Measurements from ENCODE around the gene NFE2L3. TPM values are rescaled to one million over a fixed set of nuclear protein-coding genes. Genes with fewer than 3 reads are reported as not detected.

The NFE2L3 gene
- total RNA-seq, 2 experiments from 2014 or later = 21.5 to 22.6 TPM

- POLR2A ChIA-PET = interaction anchor here (0.6 to 19.0 kb wide), 16 partner anchors 9 to 164 kb away, joined by 3 to 588 read pairs (median 4); partner anchors contain the start of genes NFE2L3 and SNX10
- ATAC-seq = peak; percentile 56
- Mint-ChIP-seq H3K27me3 (peaks cover 3% of the 10 kb centered on the region), H3K9me3 (no peaks in the 10 kb centered on the region), H3K27ac (peak within 1 kb of the TSS; percentile 100), H3K4me3 (peak within 1 kb of the TSS; percentile 100), H3K36me3 (ENCODE audit: low read depth) (peaks cover 77% of the 10 kb centered on the region), H3K4me1 (ENCODE audit: low read depth) (peaks cover 30% of the 10 kb centered on the region)
- DNase-seq = peak; percentile 96
- CTCF ChIA-PET = interaction anchor here (0.7 to 1.6 kb wide), 6 partner anchors 14 to 164 kb away, joined by 3 to 4 read pairs (median 3); no protein-coding TSS in a partner anchor
- no peak for TF ChIP-seq CTCF (IDR thresholded peaks at IDR 0.05)
- intact Hi-C loops (cut with micrococcal nuclease) = loop anchor here (2.0 to 10.0 kb wide), 3 partner anchors 76 to 163 kb away; no protein-coding TSS in a partner anchor
Measured at GRCh38 chr7:26201247-26202018, 49.4 kb downstream of the NFE2L3 start, which contains the start of gene CBX3. Gene CBX3 (plus strand): TSS chr7:26201745. CDS start chr7:26202999, 1,254 bp downstream.

GRCh38 chr7:26202019-26202990 lies 50.3 kb downstream of the NFE2L3 start:
- Mint-ChIP-seq H3K27ac (peak overlapping the region; percentile 95), H3K4me1 (ENCODE audit: low read depth) (peaks cover 28% of the 10 kb centered on the region), H3K27me3 (peaks cover 3% of the 10 kb centered on the region), H3K9me3 (no peaks in the 10 kb centered on the region), H3K4me3 (peak overlapping the region; percentile 100), H3K36me3 (ENCODE audit: low read depth) (peaks cover 76% of the 10 kb centered on the region)
- peak; percentile 57 for DNase-seq
- CTCF ChIA-PET = interaction anchor here (0.6 to 1.6 kb wide), 7 partner anchors 13 to 348 kb away, joined by 3 to 4 read pairs (median 3); no protein-coding TSS in a partner anchor
- TF ChIP-seq CTCF (IDR thresholded peaks at IDR 0.05) = no peak
- no peak for ATAC-seq
- intact Hi-C loops (cut with micrococcal nuclease) = loop anchor here (5.0 to 10.0 kb wide), 2 partner anchors 75 to 162 kb away; no protein-coding TSS in a partner anchor
- POLR2A ChIA-PET = interaction anchor here (0.6 to 19.0 kb wide), 16 partner anchors 8 to 163 kb away, joined by 3 to 588 read pairs (median 4); partner anchors contain the start of genes NFE2L3 and SNX10

DNA sequence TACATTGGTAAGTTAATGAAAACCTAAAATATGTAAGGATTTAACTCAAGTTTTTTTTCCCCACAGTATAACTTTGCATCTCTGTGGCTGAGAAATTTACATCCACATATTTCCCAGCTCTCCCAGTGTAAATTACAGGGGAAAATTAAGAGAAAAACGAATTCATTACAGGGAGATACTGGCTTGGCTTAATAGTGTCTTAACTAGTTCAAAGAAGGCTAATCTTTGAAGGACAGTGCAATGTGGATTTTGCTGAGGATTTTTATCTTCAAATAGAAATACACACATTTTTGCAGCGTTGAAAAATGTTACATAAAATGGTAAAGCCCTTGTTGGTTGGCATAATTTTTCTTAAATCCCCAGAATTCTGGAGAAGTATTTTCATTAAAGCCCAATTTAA lies 51.0 kb downstream of the NFE2L3 start:
- POLR2A ChIA-PET = interaction anchor here (0.6 to 19.0 kb wide), 8 partner anchors 10 to 88 kb away, joined by 3 to 588 read pairs (median 14); partner anchors contain the start of genes NFE2L3 and SNX10
- no peak for TF ChIP-seq CTCF (IDR thresholded peaks at IDR 0.05)
- DNase-seq (no peak), ATAC-seq (no peak)
- CTCF ChIA-PET = interaction anchor here (0.6 to 1.6 kb wide), 4 partner anchors 82 to 349 kb away, joined by 3 to 4 read pairs (median 3); no protein-coding TSS in a partner anchor
- H3K27ac Mint-ChIP-seq = peak overlapping the region; percentile 95
- intact Hi-C loops (cut with micrococcal nuclease) = loop anchor here (5.0 to 10.0 kb wide), 2 partner anchors 74 to 162 kb away; no protein-coding TSS in a partner anchor
- H3K36me3 Mint-ChIP-seq (ENCODE audit: low read depth) = peaks cover 76% of the 10 kb centered on the region
- no peaks in the 10 kb centered on the region for H3K9me3 Mint-ChIP-seq
- H3K27me3 Mint-ChIP-seq = peaks cover 3% of the 10 kb centered on the region
- peaks cover 30% of the 10 kb centered on the region for H3K4me1 Mint-ChIP-seq (ENCODE audit: low read depth)
- H3K4me3 Mint-ChIP-seq = peak overlapping the region; percentile 86

DNA sequence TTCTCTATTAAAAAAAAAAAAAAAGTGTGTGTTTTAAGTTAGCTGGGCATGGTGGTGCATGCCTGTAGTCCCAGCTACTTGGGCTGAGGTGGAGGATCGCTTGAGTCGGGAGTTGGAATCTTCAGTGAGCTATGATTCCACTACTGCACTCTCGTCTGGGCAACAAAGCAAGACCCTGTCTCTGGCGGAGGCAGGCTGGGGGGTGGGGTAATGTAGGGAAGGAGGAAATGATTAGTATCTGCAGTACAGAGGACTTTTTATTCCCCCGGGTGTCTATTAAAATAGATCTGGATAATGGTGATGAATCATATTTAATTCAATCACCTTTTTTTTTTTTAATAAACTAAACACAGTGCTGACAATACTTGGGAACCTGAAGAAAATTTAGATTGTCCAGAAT lies 56.0 kb downstream of the NFE2L3 start:
- Mint-ChIP-seq H3K4me3 (no peak overlapping the region), H3K27ac (peak overlapping the region; percentile 36), H3K27me3 (no peaks in the 10 kb centered on the region), H3K9me3 (no peaks in the 10 kb centered on the region), H3K36me3 (ENCODE audit: low read depth) (peaks cover 80% of the 10 kb centered on the region), H3K4me1 (ENCODE audit: low read depth) (peaks cover 51% of the 10 kb centered on the region)
- ChIA-PET POLR2A (interaction anchor here (0.8 to 19.0 kb wide), 6 partner anchors 8 to 128 kb away, joined by 3 to 588 read pairs (median 3); partner anchors contain the start of gene HNRNPA2B1), CTCF (interaction anchor here (0.6 to 1.0 kb wide), 2 partner anchors 8 to 162 kb away, joined by 3 read pairs; no protein-coding TSS in a partner anchor)
- no peak for DNase-seq
- intact Hi-C loops (cut with micrococcal nuclease) = loop anchor here (10.0 kb wide), 1 partner anchor 157 kb away; no protein-coding TSS in a partner anchor
- TF ChIP-seq CTCF (IDR thresholded peaks at IDR 0.05) = no peak
- no peak for ATAC-seq
